Esophagus muscularis mucosa (tissue), 3 donors: ENCODE results near the gene DOCK2.

Source experiments
- POLR2A ChIP-seq: fragments of 450-650 bp; IDR thresholded peaks from one replicate; pipeline ENCODE4 v1.6.1; 2017; ENCODE audit warnings: antibody characterized with exemption, moderate library complexity, mild to moderate bottlenecking, low read depth
- TF ChIP-seq, protein P1 (sequence below), 3 experiments: fragments of 200-600 bp in 2 of 3; fragments of 450-650 bp in 1 of 3; sonication (generic) in 2 of 3; IDR thresholded peaks; one replicate each; pipeline ENCODE4 v1.5.1; 2017 to 2019; ENCODE audit warnings: antibody characterized with exemption in 3 of 3, mild to moderate bottlenecking in 2 of 3, moderate library complexity in 1 of 3

DNA sequence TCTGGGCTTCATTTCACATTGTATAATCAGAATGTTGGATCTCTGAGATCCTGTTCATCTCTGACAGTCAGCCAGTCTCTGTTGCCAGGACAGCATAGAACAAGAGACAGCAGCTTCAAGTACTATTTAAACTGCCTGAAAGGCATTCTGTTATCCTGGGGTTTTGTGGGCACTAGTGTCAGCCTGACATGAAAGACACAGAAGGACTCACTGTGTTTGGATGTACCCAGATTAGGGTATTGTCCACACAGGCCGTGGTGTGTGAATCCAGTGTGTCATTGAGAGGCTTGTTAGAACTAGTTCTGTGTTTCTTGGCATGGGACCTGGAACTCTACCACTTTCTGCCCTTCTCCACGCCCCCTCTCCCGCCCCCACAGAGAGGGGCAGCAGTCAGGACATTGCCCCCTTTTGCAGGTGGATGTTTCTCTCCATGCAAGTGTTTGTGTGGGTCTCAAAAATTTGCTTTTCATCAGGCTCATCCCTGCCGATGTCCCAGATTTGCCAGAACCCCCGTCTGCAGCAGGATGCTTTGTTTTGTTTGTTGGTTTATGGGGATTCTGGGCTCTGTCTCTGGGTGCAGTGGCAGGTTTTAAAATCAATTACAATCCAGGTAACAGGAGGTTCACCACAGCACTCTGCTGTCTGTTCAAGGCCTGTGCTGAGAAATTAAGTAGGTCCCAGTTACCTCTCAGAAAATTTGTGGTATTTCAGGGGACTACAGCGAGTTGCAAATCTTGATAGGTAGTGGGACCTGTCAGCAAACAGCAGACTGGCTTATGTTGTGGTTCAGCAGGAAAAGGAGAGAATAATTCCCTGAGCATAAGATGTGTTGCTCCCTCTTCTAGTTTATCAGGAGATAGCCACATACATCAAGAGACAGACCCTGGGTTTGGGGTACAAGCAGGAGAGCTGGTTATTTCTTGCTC, 144.6 kb downstream of the DOCK2 start:
- no peak for TF ChIP-seq POLR2A
- TF ChIP-seq, protein P1, sequence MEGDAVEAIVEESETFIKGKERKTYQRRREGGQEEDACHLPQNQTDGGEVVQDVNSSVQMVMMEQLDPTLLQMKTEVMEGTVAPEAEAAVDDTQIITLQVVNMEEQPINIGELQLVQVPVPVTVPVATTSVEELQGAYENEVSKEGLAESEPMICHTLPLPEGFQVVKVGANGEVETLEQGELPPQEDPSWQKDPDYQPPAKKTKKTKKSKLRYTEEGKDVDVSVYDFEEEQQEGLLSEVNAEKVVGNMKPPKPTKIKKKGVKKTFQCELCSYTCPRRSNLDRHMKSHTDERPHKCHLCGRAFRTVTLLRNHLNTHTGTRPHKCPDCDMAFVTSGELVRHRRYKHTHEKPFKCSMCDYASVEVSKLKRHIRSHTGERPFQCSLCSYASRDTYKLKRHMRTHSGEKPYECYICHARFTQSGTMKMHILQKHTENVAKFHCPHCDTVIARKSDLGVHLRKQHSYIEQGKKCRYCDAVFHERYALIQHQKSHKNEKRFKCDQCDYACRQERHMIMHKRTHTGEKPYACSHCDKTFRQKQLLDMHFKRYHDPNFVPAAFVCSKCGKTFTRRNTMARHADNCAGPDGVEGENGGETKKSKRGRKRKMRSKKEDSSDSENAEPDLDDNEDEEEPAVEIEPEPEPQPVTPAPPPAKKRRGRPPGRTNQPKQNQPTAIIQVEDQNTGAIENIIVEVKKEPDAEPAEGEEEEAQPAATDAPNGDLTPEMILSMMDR (IDR thresholded peaks at IDR 0.05): no peak
